Motor neuron (in vitro differentiated cells): ENCODE results near the gene TMCO6. TPM values are rescaled to one million over a fixed set of nuclear protein-coding genes. Genes with fewer than 3 reads are reported as not detected.
"Not testable (repeated sequence)": the region's sequence is repeated elsewhere in the genome, so short reads cannot be mapped to it uniquely, and the experiment has no call there.

ENCODE experiments used
- ATAC-seq, 8 experiments: fragments of 200-7000 bp; cut with Tn5 transposase; replicated peaks in 6 of 8; 2 replicates each; pipeline ENCODE4 v1.8.0; 2021; ENCODE audit warnings: mild to moderate bottlenecking in 8 of 8, moderate library complexity in 8 of 8
- H3K27ac ChIP-seq, 2 donors: fragments of 250-450 bp; sonication (Bioruptor Pico); 2 replicates each; pipeline ENCODE4 v1.9.0; 2021; ENCODE audit warnings: antibody characterized with exemption in 2 of 2, mild to moderate bottlenecking in 2 of 2, moderate library complexity in 1 of 2
- H3K4me1 ChIP-seq, 2 donors: fragments of 250-450 bp; sonication (Bioruptor Pico); replicated peaks in 1 of 2; 2 replicates each; pipeline ENCODE4 v1.6.1; 2021; ENCODE audit warnings: antibody characterized with exemption in 2 of 2, mild to moderate bottlenecking in 2 of 2, moderate library complexity in 1 of 2
- H3K4me3 ChIP-seq, 5 donors: fragments of 250-450 bp; sonication (Bioruptor Pico); 2 replicates each; pipeline ENCODE4 v1.9.0; 2021; ENCODE audit warnings: antibody characterized with exemption in 5 of 5, mild to moderate bottlenecking in 5 of 5, moderate library complexity in 4 of 5
- WGBS, 10 experiments: fragments of 450-650 bp; shearing (Covaris generic); methylation state at CpG; one replicate each; pipeline ENCODE4 v1.0.0; 2022; 5-methylcytosine and 5-hydroxymethylcytosine counted together
- in situ Hi-C, 9 experiments: fragments of 400-800 bp; cut with MboI; loops; one replicate each; pipeline ENCODE4 v1.15.0; 2021; ENCODE audit warnings: low sequenced_read_pairs in 9 of 9, low pct_unique_long_range_greater_than_20kb in 2 of 9; ENCODE audit not compliant: unreplicated experiment in 9 of 9
- total RNA-seq, 8 experiments: library from RNA; unstranded; fragments of 300-600 nt; gene quantifications; 2 replicates each; pipeline versions ENCODE4 v1.2.3 to v1.2.4, GENCODE V29; 2022

The TMCO6 gene
- 10 to 100 TPM in 6 of 8 experiments, 1 to 10 TPM in 2; 7.9 to 25.6 (median 11.9) TPM for total RNA-seq

GRCh38 chr5:140639148-140639981 lies at the start of gene TMCO6:
Gene TMCO6 (plus strand): TSS chr5:140639451. CDS start chr5:140639528, 77 bp downstream.
- in situ Hi-C loops, result loop anchor here in 1 of 9 experiments (10.0 to 25.0 kb wide), 2 partner anchors 65 to 252 kb away; no protein-coding TSS in a partner anchor
- peak within 1 kb of the TSS; percentile 42 to 75 (median 54) for H3K4me3 ChIP-seq
- WGBS, 10 experiments, result 0 to 10% (median 0%) methylated on average over 2 to 10 of the region's 63 CpGs; no CpG with 5 or more reads in 4 of the 10 experiments
- ATAC-seq, result peak; percentile 87 to 98 (median 96)
- H3K4me1 ChIP-seq, result peaks cover 8 to 10% of the 10 kb centered on the region in 2 donors
- peak within 1 kb of the TSS; percentile 59 to 75 for H3K27ac ChIP-seq

GRCh38 chr5:140590861-140591260 lies 48.4 kb upstream of the TMCO6 start:
- in situ Hi-C loops, result no loop called here
- Histone ChIP-seq H3K27ac (no peak overlapping the region), H3K4me1 (no peaks in the 10 kb centered on the region), H3K4me3 (no peak overlapping the region)
- no peak for ATAC-seq
- 60 to 100% (median 73%) methylated on average over 1 to 4 of the region's 7 CpGs; no CpG with 5 or more reads in 5 of the 10 experiments for WGBS, 10 experiments

- in situ Hi-C loops, result no loop called here
- peak in 3 of 8 experiments; percentile 16 to 52 (median 32) for ATAC-seq
- no peak overlapping the region for H3K4me3 ChIP-seq
Observed at GRCh38 chr5:140591747-140592372, 47.4 kb upstream of the TMCO6 start.

GRCh38 chr5:140593070-140593469 lies 46.2 kb upstream of the TMCO6 start:
- H3K4me3 ChIP-seq, in situ Hi-C loops, H3K4me1 ChIP-seq, ATAC-seq, H3K27ac ChIP-seq: not testable (repeated sequence)
- no CpG with 5 or more reads among the region's 14 CpGs for WGBS, 10 experiments

More at GRCh38 chr5:140591747-140592372, 47.4 kb upstream of the TMCO6 start:
- 5 to 100% (median 68%) methylated on average over 1 to 3 of the region's 5 CpGs for WGBS, 10 experiments
- H3K27ac ChIP-seq, result no peak overlapping the region
- H3K4me1 ChIP-seq, result no peaks in the 10 kb centered on the region

- in situ Hi-C loops, result no loop called here
- H3K27ac ChIP-seq, result no peak overlapping the region
- no peaks in the 10 kb centered on the region for H3K4me1 ChIP-seq
- 50 to 100% (median 60%) methylated on average over 1 to 4 of the region's 6 CpGs; no CpG with 5 or more reads in 7 of the 10 experiments for WGBS, 10 experiments
- no peak overlapping the region for H3K4me3 ChIP-seq
- ATAC-seq, result no peak
Observed at GRCh38 chr5:140594169-140594568, 45.1 kb upstream of the TMCO6 start.

- WGBS, 10 experiments, result 27 to 77% (median 67%) methylated on average over 1 to 5 of the region's 5 CpGs; no CpG with 5 or more reads in 1 of the 10 experiments
- no peaks in the 10 kb centered on the region for H3K4me1 ChIP-seq
- peak in 1 of 8 experiments; percentile 14 for ATAC-seq
- H3K27ac ChIP-seq, result no peak overlapping the region
- in situ Hi-C loops, result no loop called here
- H3K4me3 ChIP-seq, result no peak overlapping the region
Observed at GRCh38 chr5:140595538-140596300, 43.5 kb upstream of the TMCO6 start.

GRCh38 chr5:140596321-140596741 lies 42.9 kb upstream of the TMCO6 start:
- peak in 2 of 8 experiments; percentile 62 to 67 for ATAC-seq
- in situ Hi-C loops, result no loop called here
- no peak overlapping the region for H3K4me3 ChIP-seq
- WGBS, 10 experiments, result 86 to 100% (median 89%) methylated on average over 1 of the region's 1 CpG; no CpG with 5 or more reads in 7 of the 10 experiments
- no peak overlapping the region for H3K27ac ChIP-seq
- no peaks in the 10 kb centered on the region for H3K4me1 ChIP-seq

- in situ Hi-C loops, result no loop called here
- ATAC-seq, result no peak
- WGBS, 10 experiments, result 80 to 100% (median 88%) methylated on average over 1 of the region's 2 CpGs; no CpG with 5 or more reads in 7 of the 10 experiments
- Histone ChIP-seq H3K4me1 (no peaks in the 10 kb centered on the region), H3K27ac (no peak overlapping the region), H3K4me3 (no peak overlapping the region)
Observed at GRCh38 chr5:140598836-140599235, 40.4 kb upstream of the TMCO6 start.

GRCh38 chr5:140600096-140600495 lies 39.2 kb upstream of the TMCO6 start:
- H3K4me3 ChIP-seq, result no peak overlapping the region
- ATAC-seq, result no peak
- in situ Hi-C loops, result no loop called here
- no peaks in the 10 kb centered on the region for H3K4me1 ChIP-seq
- no peak overlapping the region for H3K27ac ChIP-seq

- in situ Hi-C loops, result no loop called here
- no peak overlapping the region for H3K27ac ChIP-seq
- no peak overlapping the region for H3K4me3 ChIP-seq
- H3K4me1 ChIP-seq, result no peaks in the 10 kb centered on the region
- no peak for ATAC-seq
- 19 to 100% (median 56%) methylated on average over 1 to 4 of the region's 4 CpGs for WGBS, 10 experiments
Observed at GRCh38 chr5:140602147-140602546, 37.1 kb upstream of the TMCO6 start.

GRCh38 chr5:140603446-140603698 lies 35.9 kb upstream of the TMCO6 start:
- H3K4me3 ChIP-seq, H3K27ac ChIP-seq, in situ Hi-C loops, ATAC-seq, H3K4me1 ChIP-seq: not testable (repeated sequence)
- 0 to 100% (median 83%) methylated on average over 1 to 4 of the region's 4 CpGs; no CpG with 5 or more reads in 2 of the 10 experiments for WGBS, 10 experiments

- in situ Hi-C loops, result no loop called here
- Histone ChIP-seq H3K4me1 (no peaks in the 10 kb centered on the region), H3K27ac (no peak overlapping the region), H3K4me3 (no peak overlapping the region)
- 67 to 100% (median 96%) methylated on average over 1 to 2 of the region's 2 CpGs; no CpG with 5 or more reads in 2 of the 10 experiments for WGBS, 10 experiments
- ATAC-seq, result no peak
Observed at GRCh38 chr5:140603734-140604133, 35.5 kb upstream of the TMCO6 start.

GRCh38 chr5:140605879-140606278 lies 33.4 kb upstream of the TMCO6 start:
- Histone ChIP-seq H3K4me3 (no peak overlapping the region), H3K4me1 (no peaks in the 10 kb centered on the region), H3K27ac (no peak overlapping the region)
- ATAC-seq, result no peak
- in situ Hi-C loops, result no loop called here
- WGBS, 10 experiments, result 48 to 86% (median 80%) methylated on average over 1 to 3 of the region's 3 CpGs; no CpG with 5 or more reads in 5 of the 10 experiments
